ENCODE data around the gene CFAP100. TPM values are rescaled to one million over a fixed set of nuclear protein-coding genes. Genes with fewer than 3 reads are reported as not detected.

CFAP100 gene
- total and polyA plus RNA-seq, 9 of the 15 experiments (the other 6 are each of a cell fraction or from before 2014, with no cell fraction given) = not detected

- TF ChIP-seq REST (IDR thresholded peaks at IDR 0.05; ENCODE audit: borderline replicate concordance) (peak; percentile 12; the same call in 1 of the 2 replicates), REST (CRISPR knock-in tag; IDR thresholded peaks at IDR 0.05; ENCODE audit: low read depth) (no peak), MXI1 (IDR thresholded peaks at IDR 0.05; ENCODE audit: low read depth, low read length) (peak; percentile 55; the same call in 1 of the 2 replicates), NR2C1 (IDR thresholded peaks at IDR 0.05) (no peak), NR2C1 (tag; IDR thresholded peaks at IDR 0.05) (no peak), MEF2A (IDR thresholded peaks at IDR 0.05; ENCODE audit: control insufficient read depth, low read depth, low read length) (no peak), EP400 (IDR thresholded peaks at IDR 0.05) (peak; percentile 69), CBX2 (IDR thresholded peaks at IDR 0.05; ENCODE audit: insufficient read depth, low read length, poor library complexity, severe bottlenecking) (no peak)
- TF ChIP-seq, protein P1, sequence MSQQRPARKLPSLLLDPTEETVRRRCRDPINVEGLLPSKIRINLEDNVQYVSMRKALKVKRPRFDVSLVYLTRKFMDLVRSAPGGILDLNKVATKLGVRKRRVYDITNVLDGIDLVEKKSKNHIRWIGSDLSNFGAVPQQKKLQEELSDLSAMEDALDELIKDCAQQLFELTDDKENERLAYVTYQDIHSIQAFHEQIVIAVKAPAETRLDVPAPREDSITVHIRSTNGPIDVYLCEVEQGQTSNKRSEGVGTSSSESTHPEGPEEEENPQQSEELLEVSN (IDR thresholded peaks at IDR 0.05; ENCODE audit: borderline replicate concordance in 1 of 2, extremely low read depth in 1 of 2, insufficient read depth in 1 of 2, insufficient read length in 1 of 2, low read depth in 1 of 2, low read length in 1 of 2, poor library complexity in 1 of 2, severe bottlenecking in 1 of 2) = peak; percentile 63 to 79
Measured at GRCh38 chr3:126355777-126356372, 38.8 kb upstream of the CFAP100 start (continued).

Data from K562 (cell line).